Stomach (tissue), 9 donors: ENCODE results near the gene WFDC10B. TPM values are rescaled to one million over a fixed set of nuclear protein-coding genes. Genes with fewer than 3 reads are reported as not detected.

ENCODE experiments used
- DNase-seq, 2 donors: peaks; one replicate each; pipeline versions ENCODE4 v3.0.0 to v3.0.0-alpha.2; 2013 to 2019
- H3K27ac ChIP-seq, 5 donors: fragments of 200-600 bp in 4 of 5; sonication (generic) in 4 of 5; one replicate each; pipeline ENCODE4 v1.5.1; 2013 to 2019; ENCODE audit warnings: mild to moderate bottlenecking in 1 of 5, moderate library complexity in 1 of 5
- H3K27me3 ChIP-seq, 3 donors: fragments of 200-600 bp; sonication (generic); one replicate each; pipeline ENCODE4 v1.5.1; 2017 to 2019; ENCODE audit warnings: mixed run types in 1 of 3
- H3K36me3 ChIP-seq, 4 donors: fragments of 200-600 bp; sonication (generic); 1 replicate in 3 of 4; 2 replicates in 1 of 4; pipeline ENCODE4 v1.5.1; 2016 to 2019
- H3K4me1 ChIP-seq, 4 donors: fragments of 200-600 bp; sonication (generic); one replicate each; pipeline ENCODE4 v1.5.1; 2016 to 2019
- H3K4me3 ChIP-seq, 4 donors: fragments of 200-600 bp; sonication (generic) in 3 of 4; one replicate each; pipeline ENCODE4 v1.5.1; 2016 to 2019; ENCODE audit warnings: mild to moderate bottlenecking in 1 of 4
- H3K9me3 ChIP-seq, 4 donors: fragments of 200-600 bp; sonication (generic); one replicate each; pipeline ENCODE4 v1.5.1; 2016 to 2019
- CTCF ChIP-seq, 7 experiments: fragments of 450-650 bp in 4 of 7; fragments of 200-600 bp in 3 of 7; sonication (generic) in 3 of 7; IDR thresholded peaks; one replicate each; pipeline ENCODE4 v1.5.1; 2016 to 2019; ENCODE audit warnings: antibody characterized with exemption in 7 of 7, control low read depth in 2 of 7, mild to moderate bottlenecking in 1 of 7
- EP300 ChIP-seq: sonication (generic); formaldehyde crosslinking; IDR thresholded peaks from one replicate; pipeline ENCODE4 v1.6.1; 2017; ENCODE audit warnings: antibody characterized with exemption
- POLR2A ChIP-seq, 4 donors: fragments of 450-650 bp; IDR thresholded peaks; one replicate each; pipeline ENCODE4 v1.6.1; 2016; ENCODE audit warnings: antibody characterized with exemption in 4 of 4, control low read depth in 2 of 4, mild to moderate bottlenecking in 1 of 4, moderate library complexity in 1 of 4
- POLR2AphosphoS5 ChIP-seq, 3 donors: sonication (generic); formaldehyde crosslinking; IDR thresholded peaks; one replicate each; pipeline ENCODE4 v1.6.1; 2016; ENCODE audit warnings: antibody characterized with exemption in 3 of 3
- WGBS, 5 donors: extraction: QIAGEN DNeasy Blood & Tissue Kit in 3 of 5; methylation state at CpG; one replicate each; pipeline versions ENCODE4 v1.1.5 to v1.1.7; 2013 to 2018; 5-methylcytosine and 5-hydroxymethylcytosine counted together
- intact Hi-C: fragments of 100-400 bp; cut with DNase I; formaldehyde crosslinking; loops from one replicate; pipeline ENCODE4 v1.15.1; 2023; ENCODE audit warnings: low total_unique reads
- polyA plus RNA-seq, 3 donors: library from polyadenylated mRNA; stranded (reverse); fragments of 200-250 nt; gene quantifications; one replicate each; pipeline ENCODE4 v1.2.3, GENCODE V29; 2013
- total RNA-seq, 5 donors: library from RNA; depleted of rRNA; stranded (reverse); fragments of >200 nt; gene quantifications; one replicate each; pipeline versions ENCODE4 v1.1.0 to v1.2.3, GENCODE V29; 2014 to 2016
- donor health status: healthy with polysubstance abuse.
- donor health status: Bipolar disorder and iron deficiency.
- donor health status: healthy.

The WFDC10B gene
- total and polyA plus RNA-seq, 8 donors = 1.6 to 4.3 TPM; not detected in 6

GRCh38 chr20:45742596-45742995 is 37.8 kb upstream of the WFDC10B start:
- Histone ChIP-seq H3K27ac (no peak overlapping the region), H3K4me1 (no peaks in the 10 kb centered on the region), H3K27me3 (peaks cover 0 to 5% (median 0%) of the 10 kb centered on the region in 3 donors), H3K4me3 (no peak overlapping the region), H3K9me3 (no peaks in the 10 kb centered on the region), H3K36me3 (no peaks in the 10 kb centered on the region)
- no peak for TF ChIP-seq CTCF (IDR thresholded peaks at IDR 0.05)
- no peak for TF ChIP-seq POLR2A (IDR thresholded peaks at IDR 0.05)
- no peak for TF ChIP-seq POLR2AphosphoS5 (IDR thresholded peaks at IDR 0.05)
- TF ChIP-seq EP300 = no peak
- no peak for DNase-seq
- intact Hi-C loops = no loop called here
- 82 to 90% (median 86%) methylated on average over 4 of the region's 4 CpGs for WGBS, 5 donors

- 84 to 100% (median 95%) methylated on average over 3 to 23 of the region's 23 CpGs for WGBS, 5 donors
- Histone ChIP-seq H3K9me3 (peaks cover 0 to 23% (median 19%) of the 10 kb centered on the region in 4 donors), H3K4me1 (no peaks in the 10 kb centered on the region), H3K36me3 (no peaks in the 10 kb centered on the region), H3K4me3 (no peak overlapping the region), H3K27me3 (no peaks in the 10 kb centered on the region), H3K27ac (no peak overlapping the region)
- intact Hi-C loops = no loop called here
- TF ChIP-seq CTCF (IDR thresholded peaks at IDR 0.05) (no peak), POLR2A (IDR thresholded peaks at IDR 0.05) (no peak), EP300 (no peak), POLR2AphosphoS5 (IDR thresholded peaks at IDR 0.05) (no peak)
- DNase-seq = no peak
Observed at GRCh38 chr20:45735988-45736387, 31.2 kb upstream of the WFDC10B start.

- intact Hi-C loops = no loop called here
Observed at GRCh38 chr20:45735552-45735951, 30.7 kb upstream of the WFDC10B start.

GRCh38 chr20:45732199-45732598 is 27.4 kb upstream of the WFDC10B start:
- intact Hi-C loops = no loop called here
- Histone ChIP-seq H3K27me3 (no peaks in the 10 kb centered on the region), H3K36me3 (no peaks in the 10 kb centered on the region), H3K9me3 (peaks cover 0 to 23% (median 19%) of the 10 kb centered on the region in 4 donors), H3K4me3 (no peak overlapping the region), H3K27ac (no peak overlapping the region), H3K4me1 (no peaks in the 10 kb centered on the region)
- TF ChIP-seq CTCF (IDR thresholded peaks at IDR 0.05) (no peak), POLR2A (IDR thresholded peaks at IDR 0.05) (no peak), POLR2AphosphoS5 (IDR thresholded peaks at IDR 0.05) (no peak), EP300 (no peak)
- DNase-seq = no peak

More at GRCh38 chr20:45735552-45735951, 30.7 kb upstream of the WFDC10B start:
- H3K4me1 ChIP-seq = no peaks in the 10 kb centered on the region
- DNase-seq = no peak
- peaks cover 0 to 23% (median 19%) of the 10 kb centered on the region in 4 donors for H3K9me3 ChIP-seq
- no peak overlapping the region for H3K4me3 ChIP-seq
- TF ChIP-seq CTCF (IDR thresholded peaks at IDR 0.05) (no peak), POLR2A (IDR thresholded peaks at IDR 0.05) (no peak), POLR2AphosphoS5 (IDR thresholded peaks at IDR 0.05) (no peak), EP300 (no peak)
- no peak overlapping the region for H3K27ac ChIP-seq
- WGBS, 5 donors = 64 to 92% (median 81%) methylated on average over 4 to 8 of the region's 8 CpGs
- H3K27me3 ChIP-seq = no peaks in the 10 kb centered on the region
- H3K36me3 ChIP-seq = no peaks in the 10 kb centered on the region
